Measurements from ENCODE around the gene PIGW. TPM values are rescaled to one million over a fixed set of nuclear protein-coding genes. Genes with fewer than 3 reads are reported as not detected.
"Not testable (repeated sequence)": the region's sequence is repeated elsewhere in the genome, so short reads cannot be mapped to it uniquely, and the experiment has no call there.

PIGW gene
- total and polyA plus RNA-seq, 2 experiments from 2014 or later, result 10.2 to 10.8 TPM

- WGBS (ENCODE audit: low lambda C conversion rate, missing lambda C conversion rate), result 82% methylated on average over 6 of the region's 6 CpGs
- no peaks in the 10 kb centered on the region for H3K9me2 ChIP-seq (replicated peaks; ENCODE audit: insufficient read depth)
- no peak overlapping the region for H3K27ac ChIP-seq
- H3K9me3 ChIP-seq (ENCODE audit: low read depth), result no peaks in the 10 kb centered on the region
- TF ChIP-seq EZH2 (IDR thresholded peaks at IDR 0.05; ENCODE audit: borderline replicate concordance), result no peak
- no peak for TF ChIP-seq EZH2phosphoT487 (IDR thresholded peaks at IDR 0.05; ENCODE audit: low read depth, severe bottlenecking, unreplicated experiment)
- TF ChIP-seq CTCF (IDR thresholded peaks at IDR 0.05; ENCODE audit: poor library complexity), result no peak
- no peaks in the 10 kb centered on the region for H4K20me1 ChIP-seq (ENCODE audit: insufficient read depth, poor library complexity, severe bottlenecking)
- H3K4me2 ChIP-seq, result no peak overlapping the region
- H3K4me3 ChIP-seq, result no peak overlapping the region
- no peak overlapping the region for H2AFZ ChIP-seq
- no peaks in the 10 kb centered on the region for H3K27me3 ChIP-seq
- no peaks in the 10 kb centered on the region for H3K79me2 ChIP-seq
- no peaks in the 10 kb centered on the region for H3K4me1 ChIP-seq (ENCODE audit: insufficient read depth)
- no peak for DNase-seq (ENCODE audit: low spot score)
- no peaks in the 10 kb centered on the region for H3K36me3 ChIP-seq (replicated peaks; ENCODE audit: insufficient read depth, low read depth)
Measured at GRCh38 chr17:36506249-36506826, 28.4 kb upstream of the PIGW start.

GRCh38 chr17:36506831-36507230 lies 28.0 kb upstream of the PIGW start:
- TF ChIP-seq EZH2 (IDR thresholded peaks at IDR 0.05; ENCODE audit: borderline replicate concordance) (no peak), EZH2phosphoT487 (IDR thresholded peaks at IDR 0.05; ENCODE audit: low read depth, severe bottlenecking, unreplicated experiment) (no peak)
- Histone ChIP-seq H3K79me2 (no peaks in the 10 kb centered on the region), H2AFZ (no peak overlapping the region), H3K27me3 (no peaks in the 10 kb centered on the region), H3K4me2 (no peak overlapping the region), H3K27ac (no peak overlapping the region), H3K4me1 (ENCODE audit: insufficient read depth) (no peaks in the 10 kb centered on the region), H3K9me2 (replicated peaks; ENCODE audit: insufficient read depth) (no peaks in the 10 kb centered on the region), H3K36me3 (replicated peaks; ENCODE audit: insufficient read depth, low read depth) (no peaks in the 10 kb centered on the region), H4K20me1 (ENCODE audit: insufficient read depth, poor library complexity, severe bottlenecking) (no peaks in the 10 kb centered on the region), H3K9me3 (ENCODE audit: low read depth) (no peaks in the 10 kb centered on the region), H3K4me3 (no peak overlapping the region)
- no peak for DNase-seq (ENCODE audit: low spot score)
- 92% methylated on average over 11 of the region's 11 CpGs for WGBS (ENCODE audit: low lambda C conversion rate, missing lambda C conversion rate)

GRCh38 chr17:36507266-36507665 lies 27.5 kb upstream of the PIGW start:
- DNase-seq (ENCODE audit: low spot score), result no peak
- H3K36me3 ChIP-seq (replicated peaks; ENCODE audit: insufficient read depth, low read depth), result no peaks in the 10 kb centered on the region
- TF ChIP-seq EZH2 (IDR thresholded peaks at IDR 0.05; ENCODE audit: borderline replicate concordance) (no peak), CTCF (IDR thresholded peaks at IDR 0.05; ENCODE audit: poor library complexity) (no peak), EZH2phosphoT487 (IDR thresholded peaks at IDR 0.05; ENCODE audit: low read depth, severe bottlenecking, unreplicated experiment) (no peak)
- no peaks in the 10 kb centered on the region for H3K27me3 ChIP-seq
- no peaks in the 10 kb centered on the region for H3K9me2 ChIP-seq (replicated peaks; ENCODE audit: insufficient read depth)
- no peaks in the 10 kb centered on the region for H3K9me3 ChIP-seq (ENCODE audit: low read depth)
- no peak overlapping the region for H3K27ac ChIP-seq
- no peaks in the 10 kb centered on the region for H3K79me2 ChIP-seq
- no peaks in the 10 kb centered on the region for H3K4me1 ChIP-seq (ENCODE audit: insufficient read depth)
- 98% methylated on average over 6 of the region's 6 CpGs for WGBS (ENCODE audit: low lambda C conversion rate, missing lambda C conversion rate)
- no peak overlapping the region for H2AFZ ChIP-seq
- no peaks in the 10 kb centered on the region for H4K20me1 ChIP-seq (ENCODE audit: insufficient read depth, poor library complexity, severe bottlenecking)
- no peak overlapping the region for H3K4me2 ChIP-seq
- no peak overlapping the region for H3K4me3 ChIP-seq

GRCh38 chr17:36508439-36508838 lies 26.3 kb upstream of the PIGW start:
- DNase-seq (ENCODE audit: low spot score); H3K4me2 ChIP-seq; H3K4me1 ChIP-seq (ENCODE audit: insufficient read depth); H3K27ac ChIP-seq; H3K36me3 ChIP-seq (replicated peaks; ENCODE audit: insufficient read depth, low read depth); H3K27me3 ChIP-seq; H2AFZ ChIP-seq; H3K4me3 ChIP-seq; H3K9me2 ChIP-seq (replicated peaks; ENCODE audit: insufficient read depth); H3K79me2 ChIP-seq; H4K20me1 ChIP-seq (ENCODE audit: insufficient read depth, poor library complexity, severe bottlenecking); H3K9me3 ChIP-seq (ENCODE audit: low read depth): not testable (repeated sequence)
- WGBS (ENCODE audit: low lambda C conversion rate, missing lambda C conversion rate), result 98% methylated on average over 2 of the region's 2 CpGs

Data from hepatocyte (in vitro differentiated cells).